Measurements from ENCODE around the gene KRT14. TPM values are rescaled to one million over a fixed set of nuclear protein-coding genes. Genes with fewer than 3 reads are reported as not detected.

KRT14 gene
- total and polyA plus RNA-seq, 2 donors (not counting 3 experiments of a cell fraction or from before 2014, with no cell fraction given) = 0.12 to 0.66 TPM

GRCh38 chr17:41575336-41575735, 11.4 kb downstream of the KRT14 start:
- FAIRE-seq (no peak), DNase-seq (ENCODE audit: low read depth, low spot score) (no peak)
- BruUV-seq (replicated peaks) = no TSS peak
- H3K4me3 ChIP-seq (replicated peaks in 1 of 3; ENCODE audit: insufficient read depth in 1 of 3, low read depth in 1 of 3, low read length in 3 of 3) = no peak overlapping the region
- H3K4me2 ChIP-seq (ENCODE audit: insufficient read depth, low read length) = no peak overlapping the region
- no peaks in the 10 kb centered on the region for H3K9me3 ChIP-seq (replicated peaks; ENCODE audit: control insufficient read depth, insufficient read depth, low read length)
- H3K79me2 ChIP-seq (ENCODE audit: control insufficient read depth, insufficient read depth, low read length) = no peaks in the 10 kb centered on the region
- no peak overlapping the region for H3K9ac ChIP-seq (replicated peaks; ENCODE audit: extremely low read depth, insufficient read depth, low read length)
- peaks cover 0 to 9% of the 10 kb centered on the region in 2 experiments for H3K27me3 ChIP-seq (ENCODE audit: control insufficient read depth in 2 of 2, insufficient read depth in 2 of 2, low read length in 2 of 2)
- no peaks in the 10 kb centered on the region for H3K4me1 ChIP-seq (ENCODE audit: control insufficient read depth, extremely low read depth, insufficient read depth, low read length)
- intact Hi-C loops (cut with micrococcal nuclease) (no loop called here), dilution Hi-C loops (cut with MboI; ENCODE audit: extremely low pct_ligation_motif_present, low sequenced_read_pairs) (no loop called here)
- H3K9me1 ChIP-seq (replicated peaks; ENCODE audit: control insufficient read depth, extremely low read depth, insufficient read depth, low read length) = no peaks in the 10 kb centered on the region
- H4K20me1 ChIP-seq (replicated peaks; ENCODE audit: control insufficient read depth, extremely low read depth, insufficient read depth, low read length) = no peaks in the 10 kb centered on the region
- ChIA-PET CTCF (interaction anchor here (1.0 kb wide), 2 partner anchors 73 to 88 kb away, joined by 3 read pairs; no protein-coding TSS in a partner anchor), POLR2A (no interaction called here)
- TF ChIP-seq MYC (IDR thresholded peaks at IDR 0.05; ENCODE audit: low read depth, low read length) (no peak), POLR2A (IDR thresholded peaks at IDR 0.05; ENCODE audit: low read depth, low read length) (no peak), JUN (IDR thresholded peaks at IDR 0.05; ENCODE audit: borderline replicate concordance, insufficient read depth, insufficient read length, low read depth) (no peak), GATA2 (IDR thresholded peaks at IDR 0.05; ENCODE audit: insufficient read depth, insufficient read length, low read depth, low read length) (no peak), FOS (IDR thresholded peaks at IDR 0.05; ENCODE audit: borderline replicate concordance, insufficient read depth, low read length) (no peak), POLR2AphosphoS5 (IDR thresholded peaks at IDR 0.05; ENCODE audit: insufficient read depth, low read depth, low read length) (no peak), EZH2 (IDR thresholded peaks at IDR 0.05; ENCODE audit: borderline replicate concordance, low read depth, low read length, severe bottlenecking) (no peak)
- TF ChIP-seq, protein P1, sequence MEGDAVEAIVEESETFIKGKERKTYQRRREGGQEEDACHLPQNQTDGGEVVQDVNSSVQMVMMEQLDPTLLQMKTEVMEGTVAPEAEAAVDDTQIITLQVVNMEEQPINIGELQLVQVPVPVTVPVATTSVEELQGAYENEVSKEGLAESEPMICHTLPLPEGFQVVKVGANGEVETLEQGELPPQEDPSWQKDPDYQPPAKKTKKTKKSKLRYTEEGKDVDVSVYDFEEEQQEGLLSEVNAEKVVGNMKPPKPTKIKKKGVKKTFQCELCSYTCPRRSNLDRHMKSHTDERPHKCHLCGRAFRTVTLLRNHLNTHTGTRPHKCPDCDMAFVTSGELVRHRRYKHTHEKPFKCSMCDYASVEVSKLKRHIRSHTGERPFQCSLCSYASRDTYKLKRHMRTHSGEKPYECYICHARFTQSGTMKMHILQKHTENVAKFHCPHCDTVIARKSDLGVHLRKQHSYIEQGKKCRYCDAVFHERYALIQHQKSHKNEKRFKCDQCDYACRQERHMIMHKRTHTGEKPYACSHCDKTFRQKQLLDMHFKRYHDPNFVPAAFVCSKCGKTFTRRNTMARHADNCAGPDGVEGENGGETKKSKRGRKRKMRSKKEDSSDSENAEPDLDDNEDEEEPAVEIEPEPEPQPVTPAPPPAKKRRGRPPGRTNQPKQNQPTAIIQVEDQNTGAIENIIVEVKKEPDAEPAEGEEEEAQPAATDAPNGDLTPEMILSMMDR (IDR thresholded peaks at IDR 0.05; ENCODE audit: extremely low read depth in 1 of 2, insufficient read depth in 1 of 2, low read depth in 1 of 2, low read length in 2 of 2) = no peak
- no peak overlapping the region for H3K27ac ChIP-seq (ENCODE audit: insufficient read depth, low read depth, low read length)
- H3K36me3 ChIP-seq (ENCODE audit: control insufficient read depth in 2 of 2, extremely low read depth in 1 of 2, insufficient read depth in 2 of 2, low read length in 2 of 2) = no peaks in the 10 kb centered on the region
- no peak overlapping the region for H2AFZ ChIP-seq (ENCODE audit: low read depth, low read length)

All from endothelial cell of umbilical vein (primary cell).